Caki2 (cell line): Measurements from ENCODE around the gene CCDC85A. TPM values are rescaled to one million over a fixed set of nuclear protein-coding genes. Genes with fewer than 3 reads are reported as not detected.

Experiments
- DNase-seq: peaks from one replicate; pipeline ENCODE4 v3.0.0-alpha.2; 2015; ENCODE audit warnings: low read depth
- in situ Hi-C: cut with HindIII; loops from 2 replicates; pipeline ENCODE4 v1.10.0; 2016; ENCODE audit warnings: low sequenced_read_pairs, low pct_unique_long_range_greater_than_20kb, mixed read lengths
- total RNA-seq: library from RNA; depleted of rRNA; stranded (reverse); fragments of >200 nt; shearing (Covaris generic); gene quantifications from 2 replicates; pipeline ENCODE4 v1.2.3, GENCODE V29; 2014; ENCODE audit warnings: low replicate concordance

Gene CCDC85A
- total RNA-seq, 1 experiment from 2014 or later, result 0.54 TPM

DNA sequence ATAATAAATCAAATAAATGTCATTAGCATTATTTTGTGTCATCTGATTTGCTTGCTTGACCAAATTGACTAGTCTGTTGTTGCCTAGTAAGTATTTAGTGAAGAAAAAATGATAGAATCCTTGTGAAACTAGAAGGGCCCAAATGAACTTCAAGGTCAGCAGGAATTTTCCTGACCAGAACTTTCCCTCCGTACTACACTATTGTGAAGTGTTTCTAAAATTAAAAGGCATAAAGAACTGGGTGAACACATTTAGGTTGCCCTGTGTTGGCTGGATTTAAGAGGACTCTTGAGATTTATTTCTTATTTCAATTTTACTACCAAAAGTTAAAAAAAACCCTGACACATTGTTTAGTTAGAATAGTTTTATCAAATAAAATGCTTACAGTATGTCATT, 142.6 kb downstream of the CCDC85A start:
- no peak for DNase-seq
- in situ Hi-C loops, result no loop called here

- in situ Hi-C loops, result no loop called here
- no peak for DNase-seq
These were observed 148.0 kb downstream of the CCDC85A start for GRCh38 chr2:56331810-56332209.

GRCh38 chr2:56333812-56334485, 150.2 kb downstream of the CCDC85A start:
- no peak for DNase-seq
- in situ Hi-C loops, result no loop called here

DNA sequence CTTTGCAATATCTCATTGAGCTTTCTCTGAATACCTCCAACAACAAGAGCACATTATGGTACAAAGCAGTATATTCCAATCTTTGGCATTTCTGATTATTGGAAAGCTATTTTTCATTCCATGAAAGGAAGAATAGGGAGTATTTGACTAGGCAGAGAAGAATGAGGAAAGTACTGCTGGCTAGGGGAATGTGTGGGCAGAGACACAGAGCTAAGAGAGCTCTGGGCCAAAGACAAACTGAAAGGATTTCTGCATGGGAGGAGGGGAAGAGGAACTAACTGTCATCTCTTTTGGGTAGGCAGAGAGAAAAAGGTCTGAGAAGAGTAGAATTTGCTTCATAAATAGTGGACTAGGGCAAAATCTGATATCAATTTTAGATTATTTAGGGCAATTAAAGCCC, 150.8 kb downstream of the CCDC85A start:
- DNase-seq, result no peak
- in situ Hi-C loops, result no loop called here

DNA sequence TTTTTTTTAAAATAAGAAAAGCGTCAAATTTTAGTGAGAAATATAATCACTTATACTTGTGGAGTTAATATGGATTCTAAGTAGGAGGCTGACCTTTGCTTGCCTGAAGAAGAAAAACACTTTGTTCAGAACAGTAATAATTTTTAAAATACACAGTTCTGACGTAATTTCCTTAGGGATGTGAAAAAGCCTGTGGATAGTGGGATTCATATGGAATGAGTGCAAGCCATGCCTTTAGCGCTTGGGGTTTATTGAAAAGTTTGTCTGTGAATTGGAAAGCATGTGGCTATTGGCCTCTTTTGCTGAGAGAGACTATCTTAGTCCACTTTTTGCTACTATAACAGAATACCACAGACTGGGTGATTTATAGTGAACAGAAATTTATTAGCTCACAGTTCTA, 151.3 kb downstream of the CCDC85A start:
- no peak for DNase-seq
- in situ Hi-C loops, result no loop called here

DNA sequence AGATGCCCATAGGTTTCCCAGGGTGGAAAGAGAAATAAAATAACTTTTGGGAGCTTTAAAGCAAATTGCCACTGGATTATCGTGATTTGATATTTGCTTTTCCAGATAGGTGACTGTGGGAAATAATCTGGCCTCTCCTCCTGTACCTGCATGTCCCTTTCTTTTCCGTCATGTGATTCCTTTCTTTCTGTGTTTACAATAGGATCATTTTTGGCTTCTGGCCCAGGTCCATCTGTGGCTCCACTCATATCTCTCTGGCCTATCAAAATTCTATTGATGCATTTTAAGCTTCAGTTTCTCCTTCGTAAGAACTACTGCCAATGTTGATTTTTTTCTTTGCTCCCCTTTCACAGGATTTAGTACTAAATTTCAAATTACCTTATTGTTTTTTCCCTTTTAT, 153.6 kb downstream of the CCDC85A start:
- no peak for DNase-seq
- in situ Hi-C loops, result no loop called here

DNA sequence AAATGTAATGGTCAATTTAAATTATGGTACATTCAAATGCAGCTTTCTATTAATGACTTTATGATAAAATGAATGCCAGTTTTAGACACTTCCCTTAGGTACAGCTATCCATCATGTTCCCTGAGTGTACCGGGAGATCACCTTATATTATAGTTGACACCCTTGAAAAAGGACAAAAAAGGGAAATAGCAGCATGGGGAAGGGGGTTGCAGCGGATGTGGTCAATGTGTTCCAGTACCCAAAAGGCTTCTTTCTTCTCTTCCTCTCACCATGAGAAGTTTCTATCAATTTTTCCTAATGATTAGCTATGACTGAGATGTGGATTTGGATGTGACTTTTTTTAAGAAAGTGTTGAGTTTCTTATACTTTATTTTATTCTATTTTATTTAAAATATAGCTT, 154.4 kb downstream of the CCDC85A start:
- in situ Hi-C loops, result no loop called here
- no peak for DNase-seq

DNA sequence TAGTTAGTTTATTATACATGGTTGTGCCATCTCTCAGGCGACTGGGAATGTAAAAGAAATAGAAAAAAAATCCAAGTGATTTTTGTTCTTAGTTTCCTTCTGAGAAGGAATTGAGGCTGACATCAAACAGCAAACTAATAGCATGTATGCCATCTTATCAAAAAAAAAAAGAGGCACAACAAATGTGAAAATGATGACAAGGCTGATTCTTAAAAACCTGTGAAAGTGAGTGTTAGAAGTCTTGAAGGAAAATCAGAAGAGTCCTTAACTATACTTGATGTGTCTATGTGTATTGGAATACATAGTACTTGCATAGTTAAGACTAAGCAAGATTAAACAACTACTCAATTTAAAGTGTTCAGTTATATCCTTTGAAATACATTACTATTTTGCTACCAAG, 161.0 kb downstream of the CCDC85A start:
- in situ Hi-C loops, result no loop called here
- DNase-seq, result no peak

DNA sequence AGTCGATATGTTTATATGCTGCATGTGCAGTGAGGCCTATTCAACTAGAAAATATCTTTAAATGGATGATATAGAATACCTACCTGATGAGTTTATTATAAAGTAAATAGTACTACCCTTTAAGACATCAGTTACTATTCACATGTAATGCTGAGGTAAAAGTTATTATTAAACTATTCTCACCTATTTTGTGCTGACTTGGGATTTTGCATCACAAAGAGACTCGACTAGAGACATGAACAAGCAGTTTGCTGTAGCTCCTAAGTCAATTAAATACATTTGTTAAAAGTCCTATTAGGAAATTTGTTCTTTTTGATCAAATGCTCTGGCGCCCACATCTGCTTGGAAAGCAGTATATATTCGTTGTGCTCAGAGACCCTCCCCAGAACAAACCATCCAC, 164.1 kb downstream of the CCDC85A start:
- no peak for DNase-seq
- in situ Hi-C loops, result no loop called here

- in situ Hi-C loops, result no loop called here
These were observed 164.8 kb downstream of the CCDC85A start for GRCh38 chr2:56348392-56349210.

DNA sequence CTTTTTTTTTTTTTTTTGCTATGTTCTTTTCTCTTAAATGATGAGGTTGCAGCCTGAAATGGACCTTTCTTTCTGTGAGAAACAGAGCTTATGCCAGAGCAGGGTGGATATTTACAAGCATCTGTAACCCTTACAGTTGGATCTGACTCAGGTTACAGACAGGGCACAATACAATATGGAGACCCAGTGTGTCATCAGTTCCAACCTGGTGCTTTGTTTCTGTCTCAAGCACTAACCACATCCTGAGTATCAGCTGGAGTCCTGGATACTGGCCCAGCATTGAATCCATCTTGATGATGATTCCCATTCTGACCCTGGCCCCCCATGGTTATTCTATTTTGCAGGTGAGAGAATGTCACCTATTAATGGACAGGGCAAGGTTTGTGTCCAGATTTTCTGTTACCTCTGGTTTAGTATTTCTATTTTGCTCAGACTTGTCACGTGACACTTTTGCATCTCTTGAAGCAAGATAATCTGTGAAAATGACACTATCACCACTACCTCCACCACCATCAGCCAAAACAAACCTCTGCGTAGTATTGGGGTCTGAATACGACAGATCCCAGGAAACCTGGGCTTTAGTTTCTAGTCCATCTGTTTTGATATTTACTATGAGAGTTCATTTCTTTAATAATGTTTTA, 174.0 kb downstream of the CCDC85A start:
- in situ Hi-C loops, result no loop called here
- no peak for DNase-seq

More at GRCh38 chr2:56348392-56349210, 164.8 kb downstream of the CCDC85A start:
- DNase-seq, result no peak

GRCh38 chr2:56361844-56362243, 178.1 kb downstream of the CCDC85A start:
- in situ Hi-C loops, result no loop called here
- DNase-seq, result no peak

DNA sequence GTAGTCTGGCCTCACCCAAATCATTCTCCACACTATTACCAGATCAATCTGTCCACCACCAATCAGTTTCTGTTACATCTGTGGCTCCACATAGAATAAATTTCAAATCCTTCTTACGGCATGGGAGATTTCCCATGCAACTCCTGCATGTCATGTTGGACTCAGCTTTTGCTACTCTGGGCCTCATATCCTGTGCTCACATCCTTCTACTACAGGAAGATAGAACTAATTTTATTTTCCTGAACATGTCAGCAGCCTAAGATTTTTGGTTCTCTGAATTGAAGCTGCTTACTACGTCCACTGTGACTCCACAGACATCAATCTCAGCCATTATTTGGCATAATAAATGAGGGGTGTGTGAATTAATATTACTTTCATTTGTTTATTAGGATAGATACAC, 181.1 kb downstream of the CCDC85A start:
- in situ Hi-C loops, result no loop called here
- no peak for DNase-seq

GRCh38 chr2:56369316-56369715, 185.5 kb downstream of the CCDC85A start:
- in situ Hi-C loops, result no loop called here
- DNase-seq, result no peak

DNA sequence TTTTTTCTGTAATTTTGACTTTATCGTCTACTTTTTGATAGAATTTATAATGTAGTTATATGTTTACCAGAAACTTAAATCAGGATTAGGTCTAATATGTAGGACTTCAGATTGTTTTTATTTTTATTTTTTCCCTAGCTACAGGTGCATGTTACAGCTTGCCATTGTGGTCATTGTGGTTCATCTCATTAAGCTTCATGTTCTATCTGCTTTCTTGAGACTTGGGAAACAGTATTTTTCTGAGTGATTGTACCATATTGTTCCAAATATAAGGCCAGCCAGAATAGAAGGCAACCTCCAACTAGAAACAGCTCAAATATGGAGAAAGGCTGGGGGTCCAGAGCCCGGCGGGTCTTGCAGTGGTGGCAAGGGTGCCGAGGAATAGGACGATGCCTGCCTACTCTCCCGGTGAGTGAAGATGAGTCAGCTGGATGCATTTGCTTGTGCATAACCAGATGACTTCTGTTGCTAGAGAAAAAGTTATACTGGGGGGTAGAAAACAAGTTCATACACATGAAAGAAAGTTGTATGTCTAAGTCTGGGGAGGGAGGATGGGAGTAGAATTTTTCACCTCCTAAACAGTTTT, 188.4 kb downstream of the CCDC85A start:
- no peak for DNase-seq
- in situ Hi-C loops, result no loop called here

DNA sequence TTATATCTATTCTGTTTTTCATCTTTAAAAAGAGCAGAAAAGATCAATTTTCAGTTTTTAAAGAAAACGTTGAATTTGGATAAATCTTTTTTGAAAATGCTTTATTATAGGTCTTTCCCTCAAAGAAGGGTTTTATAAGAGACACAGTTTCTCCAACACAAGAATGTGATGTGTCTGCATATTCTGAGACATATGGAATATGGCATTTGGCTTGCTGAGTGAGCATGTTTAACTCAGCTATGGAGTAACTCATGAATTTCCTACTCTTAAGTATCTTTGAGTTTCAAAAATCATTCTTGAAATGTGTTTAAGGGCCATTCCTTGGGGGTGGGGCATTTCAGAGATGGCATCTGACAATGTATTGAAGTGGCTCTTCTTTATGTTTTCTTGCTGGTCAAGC, 191.5 kb downstream of the CCDC85A start:
- DNase-seq, result no peak

GRCh38 chr2:56376699-56377665, 193.2 kb downstream of the CCDC85A start:
- DNase-seq, result no peak
- in situ Hi-C loops, result no loop called here

More for the DNA sequence above, 191.5 kb downstream of the CCDC85A start:
- in situ Hi-C loops, result no loop called here

- in situ Hi-C loops, result no loop called here
- no peak for DNase-seq
These were observed 195.3 kb downstream of the CCDC85A start for GRCh38 chr2:56379066-56379465.
